ENCODE measurements around the gene MALL.

DNA sequence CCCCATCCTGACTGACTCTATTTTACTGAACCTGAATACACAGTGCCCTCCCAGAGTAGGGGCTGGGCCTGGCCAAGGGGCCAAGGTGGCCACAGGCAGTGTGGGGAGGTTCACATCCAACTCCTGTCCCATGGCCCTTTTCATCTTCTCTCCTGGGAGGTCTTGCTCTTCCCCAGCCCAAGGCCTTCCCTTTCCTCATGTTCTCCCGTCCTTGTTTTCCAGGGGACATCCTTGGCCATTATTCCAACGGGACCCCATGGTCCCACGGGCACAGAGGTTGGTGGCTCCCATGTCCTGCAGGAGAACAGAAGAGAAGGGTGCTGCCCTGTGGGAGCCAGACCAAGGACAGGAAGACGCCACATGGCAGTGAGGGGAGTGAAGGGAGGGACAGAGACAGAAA, 10.4 kb downstream of the MALL start:
- TF ChIP-seq, protein P1, sequence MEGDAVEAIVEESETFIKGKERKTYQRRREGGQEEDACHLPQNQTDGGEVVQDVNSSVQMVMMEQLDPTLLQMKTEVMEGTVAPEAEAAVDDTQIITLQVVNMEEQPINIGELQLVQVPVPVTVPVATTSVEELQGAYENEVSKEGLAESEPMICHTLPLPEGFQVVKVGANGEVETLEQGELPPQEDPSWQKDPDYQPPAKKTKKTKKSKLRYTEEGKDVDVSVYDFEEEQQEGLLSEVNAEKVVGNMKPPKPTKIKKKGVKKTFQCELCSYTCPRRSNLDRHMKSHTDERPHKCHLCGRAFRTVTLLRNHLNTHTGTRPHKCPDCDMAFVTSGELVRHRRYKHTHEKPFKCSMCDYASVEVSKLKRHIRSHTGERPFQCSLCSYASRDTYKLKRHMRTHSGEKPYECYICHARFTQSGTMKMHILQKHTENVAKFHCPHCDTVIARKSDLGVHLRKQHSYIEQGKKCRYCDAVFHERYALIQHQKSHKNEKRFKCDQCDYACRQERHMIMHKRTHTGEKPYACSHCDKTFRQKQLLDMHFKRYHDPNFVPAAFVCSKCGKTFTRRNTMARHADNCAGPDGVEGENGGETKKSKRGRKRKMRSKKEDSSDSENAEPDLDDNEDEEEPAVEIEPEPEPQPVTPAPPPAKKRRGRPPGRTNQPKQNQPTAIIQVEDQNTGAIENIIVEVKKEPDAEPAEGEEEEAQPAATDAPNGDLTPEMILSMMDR (IDR thresholded peaks at IDR 0.05; ENCODE audit: insufficient read depth, low read length, poor library complexity, severe bottlenecking): no peak
- TF ChIP-seq EZH2phosphoT487 (conservative IDR thresholded peaks at IDR 0.05; ENCODE audit: low read length): no peak

All from SU-DHL-6 (cell line).